CD4-positive, alpha-beta T cell treated with Interleukin-6 at 100 ng/mL for 8 hours (primary cell): ENCODE data around the gene SDK1.

Source experiments
- DNase-seq: peaks from one replicate; pipeline ENCODE4 v3.0.0-alpha.2; 2020; ENCODE audit warnings: mixed read lengths, low spot score

The SDK1 gene

GRCh38 chr7:4159761-4160554 is 858.9 kb downstream of the SDK1 start:
- DNase-seq = no peak

- DNase-seq = no peak
Measured at GRCh38 chr7:4162884-4163564, 862.0 kb downstream of the SDK1 start.

- DNase-seq = no peak
Measured at GRCh38 chr7:4163565-4164203, 862.6 kb downstream of the SDK1 start.

- DNase-seq = no peak
Measured at GRCh38 chr7:4164556-4164955, 863.5 kb downstream of the SDK1 start.

- no peak for DNase-seq
Measured at GRCh38 chr7:4166340-4166739, 865.3 kb downstream of the SDK1 start.

- DNase-seq = no peak
Measured at GRCh38 chr7:4166807-4167206, 865.8 kb downstream of the SDK1 start.

GRCh38 chr7:4167385-4167910 is 866.4 kb downstream of the SDK1 start:
- no peak for DNase-seq

- DNase-seq = no peak
Measured at GRCh38 chr7:4168041-4168440, 867.0 kb downstream of the SDK1 start.

GRCh38 chr7:4168541-4168940 is 867.5 kb downstream of the SDK1 start:
- DNase-seq = no peak

- DNase-seq = no peak
Measured at GRCh38 chr7:4169455-4169854, 868.4 kb downstream of the SDK1 start.

GRCh38 chr7:4170997-4171786 is 870.1 kb downstream of the SDK1 start:
- DNase-seq = no peak

- DNase-seq = no peak
Measured at GRCh38 chr7:4172883-4173282, 871.8 kb downstream of the SDK1 start.

GRCh38 chr7:4173615-4174014 is 872.6 kb downstream of the SDK1 start:
- no peak for DNase-seq

GRCh38 chr7:4174016-4174415 is 873.0 kb downstream of the SDK1 start:
- DNase-seq = no peak

GRCh38 chr7:4174451-4174850 is 873.4 kb downstream of the SDK1 start:
- no peak for DNase-seq

- DNase-seq = no peak
Measured at GRCh38 chr7:4174884-4175283, 873.8 kb downstream of the SDK1 start.

GRCh38 chr7:4175346-4175973 is 874.4 kb downstream of the SDK1 start:
- no peak for DNase-seq

- DNase-seq = no peak
Measured at GRCh38 chr7:4177001-4177400, 875.9 kb downstream of the SDK1 start.

GRCh38 chr7:4178416-4178815 is 877.4 kb downstream of the SDK1 start:
- no peak for DNase-seq

GRCh38 chr7:4178916-4179687 is 878.0 kb downstream of the SDK1 start:
- DNase-seq = no peak
